ENCODE data around the gene PARP15. TPM values are rescaled to one million over a fixed set of nuclear protein-coding genes. Genes with fewer than 3 reads are reported as not detected.

Gene PARP15
- total RNA-seq, 1 experiment from 2014 or later: 0.12 TPM

DNA sequence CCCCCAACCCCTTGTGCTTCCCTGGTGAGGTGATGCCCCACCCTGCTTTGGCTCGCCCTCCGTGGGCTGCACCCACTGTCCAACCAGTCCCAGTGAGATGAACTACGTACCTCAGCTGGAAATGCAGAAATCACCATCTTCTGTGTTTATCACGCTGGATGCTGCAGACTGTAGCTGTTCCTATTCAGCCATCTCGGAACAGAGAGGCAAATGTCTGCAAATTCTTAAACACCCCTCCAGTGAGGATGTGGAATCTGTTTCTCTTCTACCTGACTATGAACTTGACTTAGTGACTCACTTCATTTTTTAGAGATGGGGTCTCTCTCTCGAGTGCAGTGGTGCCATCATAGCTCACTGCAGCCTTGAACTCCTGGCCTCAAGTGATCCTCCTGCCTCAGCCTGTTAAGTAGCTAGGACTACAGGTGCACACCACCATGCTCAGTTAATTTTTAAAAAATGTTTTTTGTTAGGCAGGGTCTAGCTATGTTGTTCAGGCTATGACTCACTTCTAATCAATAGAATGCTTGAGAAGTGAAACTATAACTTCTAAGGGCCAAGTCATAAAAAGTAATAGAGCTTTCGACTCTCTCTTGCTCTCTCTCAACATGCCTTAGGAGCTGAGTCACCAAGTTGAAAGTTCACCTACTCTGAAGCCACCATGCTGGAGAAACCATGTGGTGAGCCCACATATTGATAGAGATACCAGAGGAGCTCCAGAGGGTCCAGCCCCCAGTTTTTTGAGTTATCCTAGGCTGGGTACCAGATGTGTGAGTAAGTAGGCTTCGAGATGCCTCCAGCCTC lies 91.7 kb downstream of the PARP15 start (continued):
- TF ChIP-seq, protein P1, sequence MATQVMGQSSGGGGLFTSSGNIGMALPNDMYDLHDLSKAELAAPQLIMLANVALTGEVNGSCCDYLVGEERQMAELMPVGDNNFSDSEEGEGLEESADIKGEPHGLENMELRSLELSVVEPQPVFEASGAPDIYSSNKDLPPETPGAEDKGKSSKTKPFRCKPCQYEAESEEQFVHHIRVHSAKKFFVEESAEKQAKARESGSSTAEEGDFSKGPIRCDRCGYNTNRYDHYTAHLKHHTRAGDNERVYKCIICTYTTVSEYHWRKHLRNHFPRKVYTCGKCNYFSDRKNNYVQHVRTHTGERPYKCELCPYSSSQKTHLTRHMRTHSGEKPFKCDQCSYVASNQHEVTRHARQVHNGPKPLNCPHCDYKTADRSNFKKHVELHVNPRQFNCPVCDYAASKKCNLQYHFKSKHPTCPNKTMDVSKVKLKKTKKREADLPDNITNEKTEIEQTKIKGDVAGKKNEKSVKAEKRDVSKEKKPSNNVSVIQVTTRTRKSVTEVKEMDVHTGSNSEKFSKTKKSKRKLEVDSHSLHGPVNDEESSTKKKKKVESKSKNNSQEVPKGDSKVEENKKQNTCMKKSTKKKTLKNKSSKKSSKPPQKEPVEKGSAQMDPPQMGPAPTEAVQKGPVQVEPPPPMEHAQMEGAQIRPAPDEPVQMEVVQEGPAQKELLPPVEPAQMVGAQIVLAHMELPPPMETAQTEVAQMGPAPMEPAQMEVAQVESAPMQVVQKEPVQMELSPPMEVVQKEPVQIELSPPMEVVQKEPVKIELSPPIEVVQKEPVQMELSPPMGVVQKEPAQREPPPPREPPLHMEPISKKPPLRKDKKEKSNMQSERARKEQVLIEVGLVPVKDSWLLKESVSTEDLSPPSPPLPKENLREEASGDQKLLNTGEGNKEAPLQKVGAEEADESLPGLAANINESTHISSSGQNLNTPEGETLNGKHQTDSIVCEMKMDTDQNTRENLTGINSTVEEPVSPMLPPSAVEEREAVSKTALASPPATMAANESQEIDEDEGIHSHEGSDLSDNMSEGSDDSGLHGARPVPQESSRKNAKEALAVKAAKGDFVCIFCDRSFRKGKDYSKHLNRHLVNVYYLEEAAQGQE (IDR thresholded peaks at IDR 0.05; ENCODE audit: low read depth): no peak

DNA sequence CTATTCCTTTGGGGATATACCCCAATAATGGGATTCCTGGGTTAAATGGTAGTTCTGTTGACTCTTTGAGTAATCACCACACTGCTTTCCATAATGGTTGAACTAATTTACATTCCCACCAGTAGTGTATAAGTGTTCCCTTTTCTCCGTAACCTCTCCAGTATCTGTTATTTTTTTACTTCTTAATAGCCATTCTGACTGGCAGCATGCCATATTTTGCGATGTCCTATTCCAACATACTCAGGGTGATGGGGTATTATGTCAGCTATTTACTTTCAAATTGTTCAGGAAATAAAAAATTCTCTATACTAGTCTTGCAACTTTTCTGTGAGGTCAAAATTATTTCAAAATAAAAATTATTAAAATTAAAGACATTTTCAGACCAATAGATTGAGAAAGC lies 94.1 kb downstream of the PARP15 start:
- intact Hi-C loops (cut with micrococcal nuclease): no loop called here
- RAD21 ChIA-PET (ENCODE audit: low non-redundant PET in 1 of 2, low total read pairs in 2 of 2, uncharacterized antibody in 2 of 2, unreplicated experiment in 2 of 2): no interaction called here
- peak overlapping the region; percentile 60 for H2AFZ ChIP-seq (ENCODE audit: low read depth, low read length, poor library complexity, severe bottlenecking)
- no peaks in the 10 kb centered on the region; the same call in 1 of the 2 replicates for H3K9me2 ChIP-seq (ENCODE audit: insufficient read depth)
- H3K9ac ChIP-seq (ENCODE audit: low read length): no peak overlapping the region
- POLR2A ChIA-PET: no interaction called here
- no peak for ATAC-seq
- H3K4me3 ChIP-seq (replicated peaks in 1 of 2; ENCODE audit: low read depth in 1 of 2, low read length in 2 of 2): no peak overlapping the region
- no peak for TF ChIP-seq POLR2A (IDR thresholded peaks at IDR 0.05; ENCODE audit: borderline replicate concordance, extremely low read depth, insufficient read depth, insufficient read length)
- TF ChIP-seq POLR2AphosphoS5 (IDR thresholded peaks at IDR 0.05; ENCODE audit: low read depth, low read length): no peak
- no peak for TF ChIP-seq YY1 (IDR thresholded peaks at IDR 0.05; ENCODE audit: extremely low read depth, insufficient replicate concordance, low read depth, low read length)
- TF ChIP-seq CEBPB (IDR thresholded peaks at IDR 0.05; ENCODE audit: low read depth): no peak
- TF ChIP-seq SP1 (IDR thresholded peaks at IDR 0.05; ENCODE audit: low read depth): no peak
- TF ChIP-seq EZH2phosphoT487 (IDR thresholded peaks at IDR 0.05; ENCODE audit: borderline replicate concordance): no peak
- TF ChIP-seq EGR1 (IDR thresholded peaks at IDR 0.05; ENCODE audit: low read depth): no peak
- TF ChIP-seq ZNF274 (IDR thresholded peaks at IDR 0.05; ENCODE audit: low read depth, low read length): no peak
- TF ChIP-seq EZH2 (IDR thresholded peaks at IDR 0.05): no peak
- TF ChIP-seq JUND (IDR thresholded peaks at IDR 0.05): no peak
- TF ChIP-seq, protein P1 (IDR thresholded peaks at IDR 0.05; ENCODE audit: low read depth): no peak
- TF ChIP-seq, protein P2, sequence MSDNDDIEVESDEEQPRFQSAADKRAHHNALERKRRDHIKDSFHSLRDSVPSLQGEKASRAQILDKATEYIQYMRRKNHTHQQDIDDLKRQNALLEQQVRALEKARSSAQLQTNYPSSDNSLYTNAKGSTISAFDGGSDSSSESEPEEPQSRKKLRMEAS (IDR thresholded peaks at IDR 0.05): no peak
- no peak for TF ChIP-seq ZFX (IDR thresholded peaks at IDR 0.05)
- TF ChIP-seq, protein P3, sequence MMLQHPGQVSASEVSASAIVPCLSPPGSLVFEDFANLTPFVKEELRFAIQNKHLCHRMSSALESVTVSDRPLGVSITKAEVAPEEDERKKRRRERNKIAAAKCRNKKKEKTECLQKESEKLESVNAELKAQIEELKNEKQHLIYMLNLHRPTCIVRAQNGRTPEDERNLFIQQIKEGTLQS (IDR thresholded peaks at IDR 0.05): no peak
- no peak for TF ChIP-seq SIN3A (IDR thresholded peaks at IDR 0.05; ENCODE audit: low read depth)
- no peak for TF ChIP-seq SRF (IDR thresholded peaks at IDR 0.05; ENCODE audit: low read depth)
- no peak for TF ChIP-seq CBX3 (IDR thresholded peaks at IDR 0.05; ENCODE audit: low read depth)
- H3K79me2 ChIP-seq (ENCODE audit: insufficient read depth, low read length): no peaks in the 10 kb centered on the region
- BruUV-seq (replicated peaks): no TSS peak
- peaks cover 14 to 20% of the 10 kb centered on the region in 2 experiments for H3K4me1 ChIP-seq (ENCODE audit: control insufficient read depth in 1 of 2, insufficient read depth in 2 of 2, low read length in 2 of 2)
- no peaks in the 10 kb centered on the region for H3K9me3 ChIP-seq (ENCODE audit: control insufficient read depth in 1 of 2, insufficient read depth in 1 of 2, low read depth in 1 of 2, low read length in 2 of 2)
- no peaks in the 10 kb centered on the region for H4K20me1 ChIP-seq (ENCODE audit: insufficient read depth)
- H3K27ac ChIP-seq (ENCODE audit: low read depth, low read length): no peak overlapping the region
- H3K36me3 ChIP-seq (ENCODE audit: control insufficient read depth in 1 of 2, insufficient read depth in 2 of 2, low read length in 2 of 2): no peaks in the 10 kb centered on the region
- no peak for DNase-seq (ENCODE audit: low read depth, low spot score)
- CTCF ChIA-PET: no interaction called here
- no peaks in the 10 kb centered on the region for H3K27me3 ChIP-seq (ENCODE audit: insufficient read depth, low read length)
- H3K4me2 ChIP-seq (ENCODE audit: low read length): no peak overlapping the region
